HuH-7 (cell line): Measurements from ENCODE around the gene WASF3.
A peak's percentile ranks its signal among the peaks of the same experiment; 100 is the strongest.

Experiments used
- DNase-seq: peaks from one replicate; pipeline ENCODE4 v3.0.0; 2011; ENCODE audit warnings: low spot score

WASF3 gene

DNA sequence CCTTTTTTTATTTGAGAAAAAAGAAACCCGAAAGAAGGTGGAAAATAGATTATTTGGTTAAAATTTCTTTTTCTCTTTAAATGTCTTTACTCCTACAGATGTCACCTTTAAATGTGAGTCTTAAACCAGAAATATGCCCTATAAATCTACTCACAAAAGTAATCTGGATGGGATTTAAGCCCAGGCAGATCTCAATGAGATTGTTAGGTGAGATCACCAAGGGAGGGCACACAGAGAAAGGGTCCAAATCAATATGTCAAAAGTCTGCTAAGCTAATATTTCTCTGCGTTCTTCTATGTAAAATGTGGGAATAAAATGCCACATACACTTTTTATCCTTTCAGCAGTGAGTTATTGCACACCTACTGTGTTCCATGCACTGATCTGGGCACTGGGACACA lies 32.9 kb downstream of the WASF3 start:
- no peak for DNase-seq

DNA sequence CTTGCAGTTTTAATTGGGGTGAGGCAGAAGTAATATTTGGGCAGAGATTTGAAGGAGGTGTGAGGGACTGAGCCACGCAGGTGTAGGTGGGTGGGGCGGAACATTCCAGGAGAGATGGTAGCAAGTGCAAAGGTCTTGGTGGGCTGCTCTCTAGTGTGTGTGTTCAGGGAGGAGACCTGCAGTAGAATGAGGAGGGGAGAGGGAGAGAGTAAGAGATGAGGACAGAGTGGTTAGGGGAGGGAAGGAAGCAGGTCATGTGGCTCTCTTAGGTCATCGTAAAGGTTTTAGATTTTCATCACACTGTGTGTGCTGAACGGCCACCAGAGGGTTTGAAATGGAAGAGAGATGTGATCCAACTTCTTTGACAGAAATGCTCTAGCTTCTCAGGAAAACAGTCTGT lies 33.5 kb downstream of the WASF3 start:
- peak; percentile 15 for DNase-seq

DNA sequence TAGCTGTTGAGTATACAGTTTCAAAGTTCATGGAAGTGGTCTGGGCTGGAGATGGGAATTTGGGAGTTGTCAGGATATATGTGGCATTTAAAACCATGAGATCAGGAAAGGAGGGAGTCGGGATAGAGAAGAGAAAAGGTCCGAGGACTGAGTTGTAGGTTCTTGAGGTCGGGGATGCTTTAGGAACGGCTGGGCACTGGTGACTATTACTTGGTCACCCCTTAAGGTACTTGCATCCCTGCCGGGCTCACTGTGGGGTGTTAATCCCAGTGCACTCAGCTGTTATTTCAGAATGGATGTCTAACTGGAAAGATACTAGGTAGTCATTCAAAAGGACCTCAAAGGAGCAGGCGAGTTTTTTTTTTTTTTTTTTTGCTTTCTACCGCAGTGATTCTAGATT lies 34.2 kb downstream of the WASF3 start:
- no peak for DNase-seq

DNA sequence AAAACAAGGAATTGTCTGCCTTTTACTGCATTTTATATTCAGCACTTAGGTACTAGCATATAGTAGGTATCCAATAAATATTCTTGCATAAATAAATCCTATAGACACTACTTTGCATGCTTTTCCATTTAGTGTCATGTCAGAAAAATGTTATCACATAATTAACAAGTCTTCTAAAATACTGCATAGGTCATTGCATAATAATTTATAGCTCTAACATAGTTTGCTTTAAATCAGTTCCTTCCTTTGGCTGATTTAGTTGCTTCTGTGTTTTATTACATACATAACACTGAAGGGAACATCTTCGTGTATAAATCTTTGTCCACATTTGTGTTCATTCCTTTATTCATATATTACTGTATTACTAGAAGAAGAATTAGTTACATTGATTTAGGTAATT lies 36.2 kb downstream of the WASF3 start:
- no peak for DNase-seq

DNA sequence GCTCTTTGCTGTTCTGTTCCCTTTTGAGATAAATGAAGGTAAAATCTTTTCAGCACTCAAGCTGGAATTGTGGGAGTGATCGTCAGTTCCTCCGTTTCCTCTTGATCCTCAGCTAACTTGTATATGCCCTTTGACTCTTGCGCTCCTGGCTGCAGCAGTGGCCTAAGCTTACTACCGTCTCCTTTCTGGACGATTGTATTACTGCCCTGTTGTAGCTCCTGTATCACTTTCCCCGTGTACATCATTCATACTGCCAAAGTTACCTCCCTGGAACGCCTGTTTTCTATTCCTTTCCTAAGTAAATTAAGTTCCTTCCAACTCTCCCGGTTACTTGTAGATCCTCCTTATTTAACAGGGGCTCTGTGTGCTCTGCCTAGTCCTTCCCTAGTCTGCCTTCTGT lies 36.9 kb downstream of the WASF3 start:
- no peak for DNase-seq

DNA sequence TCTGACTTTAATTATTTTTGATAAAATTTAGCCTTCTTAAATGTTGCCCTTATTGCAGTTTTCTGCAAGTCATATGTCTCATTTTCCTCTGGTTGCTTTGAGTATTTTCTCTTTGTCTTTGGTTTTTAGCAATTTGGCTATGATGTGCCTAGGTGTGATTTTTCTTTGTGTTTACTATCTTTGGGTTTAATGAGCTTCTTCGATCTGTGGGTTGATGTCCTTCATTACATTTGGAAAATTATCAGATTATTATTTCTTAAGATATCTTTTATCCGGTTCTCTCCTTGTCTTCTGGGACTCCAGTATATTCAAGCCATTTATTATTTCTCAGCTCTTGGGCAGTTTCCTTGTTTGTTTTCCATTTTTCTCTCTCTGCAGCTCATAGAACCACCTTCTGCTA lies 39.0 kb downstream of the WASF3 start:
- DNase-seq: no peak

DNA sequence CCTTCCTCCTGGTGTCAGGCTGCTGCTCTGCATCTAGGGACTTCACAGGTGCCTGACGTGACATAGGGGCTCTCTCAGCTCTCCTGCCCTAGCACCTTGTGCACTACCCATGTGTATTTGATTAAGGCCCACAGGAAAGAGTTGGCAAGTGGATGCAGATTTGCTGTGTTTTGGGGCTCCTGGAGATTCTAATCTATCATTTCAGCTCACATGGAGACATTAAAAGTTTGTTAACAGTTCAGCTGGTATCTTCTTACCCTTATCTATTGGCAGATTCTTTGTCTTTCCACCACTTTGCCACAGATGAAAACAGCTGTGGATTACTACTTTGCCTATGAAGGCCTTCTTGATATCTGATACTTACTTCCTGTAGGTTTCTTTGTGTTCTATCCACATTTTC lies 41.9 kb downstream of the WASF3 start:
- DNase-seq: no peak

DNA sequence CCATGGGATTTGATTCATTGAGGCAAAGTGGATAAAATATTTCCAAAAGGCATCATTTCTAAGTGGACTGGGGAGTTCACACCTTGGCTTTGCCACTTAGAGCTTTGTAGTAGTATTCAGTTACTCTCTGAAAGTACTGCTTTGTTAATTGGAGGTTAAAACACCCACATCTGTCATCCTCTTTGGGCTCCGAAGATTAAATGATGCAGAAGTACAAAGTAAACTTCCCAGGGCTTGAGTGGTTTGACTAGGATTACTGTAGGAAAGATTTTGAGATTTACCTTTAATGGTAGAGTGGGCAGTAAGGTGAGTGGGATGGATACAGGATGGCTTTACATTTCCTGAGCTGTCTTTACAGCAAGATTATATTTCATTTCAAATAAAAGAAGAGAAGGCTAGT lies 42.4 kb downstream of the WASF3 start:
- DNase-seq: no peak

DNA sequence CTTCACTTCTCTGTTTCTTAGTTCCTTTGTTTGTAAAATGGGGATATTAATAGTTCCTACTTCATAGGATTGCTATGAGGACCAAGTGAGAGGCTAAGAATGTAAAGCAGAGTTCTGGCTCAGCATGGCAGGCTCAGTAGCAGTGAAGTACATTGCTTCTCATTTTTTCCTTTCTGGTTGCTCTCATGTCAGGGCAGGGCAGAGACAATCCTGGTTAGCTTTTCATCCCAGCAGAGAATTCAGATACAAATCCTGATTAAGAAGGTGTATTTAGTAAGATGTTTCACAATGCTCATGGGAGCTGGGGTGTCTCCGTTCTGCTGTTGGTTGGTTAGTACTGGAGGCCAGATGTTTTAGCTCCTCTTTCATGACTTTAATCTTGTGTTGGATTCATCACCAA lies 42.9 kb downstream of the WASF3 start:
- no peak for DNase-seq

DNA sequence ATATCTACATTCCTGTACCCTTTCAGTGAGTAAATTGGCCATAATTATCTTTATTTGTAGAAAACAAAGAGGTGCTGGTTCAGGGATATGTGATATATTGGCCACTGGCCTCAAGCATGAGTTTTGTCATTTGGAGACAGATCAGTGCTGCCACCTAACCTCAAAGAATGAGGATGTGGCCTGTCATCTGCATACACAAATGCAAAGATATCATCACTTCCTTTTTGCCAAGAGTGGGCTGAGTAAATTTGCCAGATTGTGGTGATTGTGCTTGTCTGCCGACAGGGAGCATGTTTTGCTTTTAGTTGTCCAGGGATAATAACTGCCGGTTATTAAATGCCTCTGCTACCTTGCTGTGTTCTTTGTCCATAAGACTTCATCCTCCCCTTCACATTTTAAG lies 44.2 kb downstream of the WASF3 start:
- no peak for DNase-seq

DNA sequence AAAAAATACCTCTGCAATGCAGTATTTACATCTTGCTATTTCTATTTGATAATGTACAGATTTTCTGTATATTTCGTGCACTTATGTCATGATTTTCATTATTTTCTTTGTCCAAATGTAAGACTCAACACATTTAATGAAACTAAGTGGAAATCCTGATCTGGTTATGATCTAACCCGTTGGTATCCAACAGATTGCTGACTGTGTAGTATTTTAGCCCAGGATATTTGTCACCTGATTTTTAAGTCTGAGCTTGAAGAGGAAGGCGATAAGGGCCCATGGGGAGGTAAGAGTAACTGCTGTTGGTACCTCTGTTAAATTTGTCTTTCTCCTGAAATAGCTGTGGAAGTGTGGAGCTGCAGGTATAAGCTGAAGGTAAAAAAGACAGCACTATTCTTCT lies 45.3 kb downstream of the WASF3 start:
- DNase-seq: no peak

DNA sequence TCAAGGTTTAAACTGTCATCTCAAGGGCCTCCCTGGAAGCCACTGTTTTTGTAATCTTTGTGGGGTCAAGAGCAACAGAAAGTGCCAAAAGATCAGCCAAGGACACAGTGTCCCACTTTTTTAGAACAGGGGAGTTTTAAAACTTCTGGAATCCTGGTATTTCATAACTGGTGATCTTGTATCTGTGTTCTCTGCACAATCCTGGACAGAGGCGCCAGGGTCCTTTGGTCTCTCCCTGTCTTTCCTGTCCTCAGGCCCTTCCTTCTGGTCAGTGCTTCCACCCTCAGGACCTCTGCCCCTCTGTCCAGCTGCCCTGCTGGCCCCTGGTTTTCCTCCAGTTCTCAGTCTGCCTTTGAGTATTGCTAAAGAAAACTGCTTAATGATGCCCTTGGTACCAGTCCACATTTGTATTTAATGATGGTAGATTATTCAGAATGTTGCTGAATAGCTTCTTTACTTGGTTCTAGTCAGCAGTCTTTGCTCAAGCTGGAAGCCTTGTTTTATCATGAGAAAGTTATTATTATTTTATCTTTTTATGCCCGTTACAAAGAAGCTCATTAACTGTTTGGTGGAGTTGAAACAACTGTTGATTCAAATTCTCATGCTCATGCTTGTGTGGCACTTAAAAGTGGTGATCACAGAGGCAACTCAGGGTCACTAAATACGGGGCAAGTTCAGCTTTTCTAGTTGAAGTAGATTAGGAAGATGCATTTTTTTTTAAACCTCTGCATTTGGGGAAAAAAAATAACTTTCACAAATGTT lies 47.5 kb downstream of the WASF3 start:
- DNase-seq: no peak

DNA sequence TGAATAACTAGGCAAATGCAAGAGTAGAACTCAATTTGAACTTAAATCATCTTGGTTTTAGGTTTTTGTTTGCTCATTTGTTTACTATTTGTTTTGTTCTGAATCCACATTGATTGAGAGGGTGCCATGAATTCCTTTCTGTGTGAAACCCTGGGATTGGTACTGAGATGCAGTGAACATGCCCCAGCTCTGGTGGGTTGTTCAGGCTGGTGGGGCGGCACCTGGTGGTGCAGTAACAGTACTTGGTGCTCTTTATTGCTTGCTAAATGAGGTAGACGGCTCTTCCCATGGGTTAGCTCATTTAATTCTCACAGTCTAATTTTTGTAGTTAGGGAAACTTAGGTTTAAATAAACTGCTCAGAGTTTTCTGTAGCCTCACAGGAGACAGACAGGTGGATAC lies 48.4 kb downstream of the WASF3 start:
- no peak for DNase-seq

DNA sequence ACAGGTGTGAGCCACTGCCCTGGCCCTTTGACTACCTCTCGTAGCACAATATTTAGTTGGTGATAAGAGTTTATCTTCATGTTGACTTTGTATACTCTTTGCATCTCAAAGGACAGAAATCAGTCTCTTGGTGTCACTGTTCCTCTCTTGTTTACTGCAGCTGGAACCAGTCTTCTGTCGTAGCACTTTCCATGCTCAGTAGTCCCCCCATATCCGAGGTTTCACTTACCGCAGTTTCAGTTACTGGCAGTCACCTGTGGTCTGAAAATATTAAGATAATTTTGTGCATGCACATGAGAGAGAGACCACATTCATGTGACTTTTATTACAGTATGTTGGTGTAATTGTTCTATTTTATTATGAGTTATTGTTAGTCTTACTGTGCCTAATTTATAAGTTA lies 49.1 kb downstream of the WASF3 start:
- DNase-seq: no peak

DNA sequence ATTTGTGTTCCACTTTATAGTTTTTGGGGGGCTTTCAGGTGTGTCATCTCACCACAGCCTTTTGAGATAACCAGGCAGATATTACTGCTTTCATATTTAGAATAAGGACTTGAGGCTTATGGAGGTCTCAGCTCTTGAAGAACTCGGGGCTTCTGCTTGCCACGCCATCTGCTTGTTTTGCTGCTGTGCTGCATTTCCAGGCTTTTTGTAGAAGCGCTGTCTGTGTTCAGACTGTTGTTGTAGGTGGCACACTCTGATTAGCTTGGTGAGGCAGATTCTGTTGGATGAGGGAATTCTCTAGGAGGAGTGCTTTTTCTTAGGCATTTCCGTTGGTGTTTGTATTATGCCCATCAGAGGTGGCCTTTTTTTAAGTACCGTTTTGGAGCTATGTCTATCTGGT lies 57.2 kb downstream of the WASF3 start:
- no peak for DNase-seq

DNA sequence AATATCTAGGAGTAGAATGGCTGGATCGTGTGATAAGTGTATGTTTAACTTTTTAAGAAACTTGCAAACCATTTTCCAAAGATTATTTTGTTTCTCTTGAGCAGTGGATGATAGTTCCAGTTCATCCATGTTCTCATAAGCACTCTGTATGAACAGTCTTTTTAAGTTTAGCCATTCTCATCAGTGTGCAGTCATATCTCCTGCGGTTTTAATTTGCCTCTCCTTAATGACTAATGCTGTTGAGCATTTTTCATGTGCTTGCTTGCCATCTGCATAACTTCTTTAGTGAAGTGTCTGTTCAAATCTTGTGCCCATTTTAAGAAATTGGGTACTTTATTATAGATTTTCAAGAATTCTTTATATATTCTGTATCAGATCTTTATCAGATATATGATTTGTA lies 58.6 kb downstream of the WASF3 start:
- DNase-seq: no peak

DNA sequence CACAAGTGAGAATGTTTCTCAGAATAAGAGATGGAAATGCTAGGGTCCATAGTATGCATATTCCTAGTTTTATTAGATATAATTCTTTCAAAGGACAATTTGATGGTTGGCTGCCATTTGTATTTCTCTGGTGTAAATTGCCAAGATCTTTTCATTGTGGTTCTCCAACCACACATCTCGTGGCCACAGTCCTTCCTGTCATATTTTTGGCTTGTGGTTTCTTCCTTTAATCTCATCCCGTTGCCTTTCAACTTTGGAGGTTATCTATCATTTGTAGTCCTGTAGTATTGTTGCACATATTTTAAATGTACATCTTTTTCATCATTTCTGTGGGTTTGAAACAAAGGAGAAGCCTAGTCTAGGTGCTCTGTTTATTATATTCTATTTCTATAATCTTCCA lies 61.2 kb downstream of the WASF3 start:
- no peak for DNase-seq

DNA sequence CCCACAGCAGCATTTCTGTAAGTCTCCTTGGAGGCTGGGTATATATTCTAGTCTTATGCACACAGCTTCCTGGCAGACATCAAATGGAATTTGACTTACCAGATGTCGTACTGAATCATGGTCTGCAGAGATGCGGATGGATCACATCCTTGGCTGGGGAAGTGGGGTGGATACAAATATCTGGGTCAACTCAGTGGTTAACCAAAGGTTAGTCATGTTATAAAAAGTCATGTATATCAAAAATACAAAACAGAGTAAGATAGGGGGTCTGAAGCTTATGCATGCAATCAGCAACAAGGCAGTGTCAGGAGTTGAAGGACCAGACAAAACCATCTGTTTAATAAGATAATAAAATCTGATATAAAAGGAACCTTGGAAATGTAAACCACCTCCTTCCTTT lies 61.9 kb downstream of the WASF3 start:
- no peak for DNase-seq

DNA sequence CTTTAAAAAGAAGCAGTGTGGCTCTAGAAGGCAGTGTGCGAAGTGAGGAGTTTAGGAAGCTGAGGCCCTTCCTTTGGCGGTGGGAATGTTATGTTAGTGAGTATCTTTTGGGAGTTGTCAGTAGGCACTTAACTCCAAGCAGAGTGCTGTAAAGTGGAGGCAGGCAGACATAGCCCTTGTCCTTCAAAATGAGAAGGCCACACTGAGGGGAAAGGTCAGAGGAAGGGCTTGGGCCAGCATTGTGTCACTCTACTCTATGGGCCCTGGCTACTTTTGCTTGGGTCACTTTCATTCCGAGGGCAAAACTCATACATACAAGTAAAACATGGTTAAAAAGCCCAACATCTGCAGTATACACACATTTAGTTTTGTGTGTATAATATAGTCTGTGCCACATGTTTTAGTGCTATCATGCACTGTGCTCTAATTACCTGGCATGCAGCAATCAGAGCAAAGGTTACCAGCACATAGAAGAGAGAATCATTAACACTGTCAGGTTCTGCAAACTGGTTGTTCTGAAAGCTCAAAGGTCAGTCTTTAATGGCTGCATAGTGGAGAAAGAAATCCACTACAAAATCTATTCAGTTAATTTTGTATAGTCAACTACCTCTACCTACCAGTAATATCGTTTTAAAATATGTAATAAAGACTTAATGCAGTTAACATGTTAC lies 64.4 kb downstream of the WASF3 start:
- DNase-seq: peak; percentile 17

DNA sequence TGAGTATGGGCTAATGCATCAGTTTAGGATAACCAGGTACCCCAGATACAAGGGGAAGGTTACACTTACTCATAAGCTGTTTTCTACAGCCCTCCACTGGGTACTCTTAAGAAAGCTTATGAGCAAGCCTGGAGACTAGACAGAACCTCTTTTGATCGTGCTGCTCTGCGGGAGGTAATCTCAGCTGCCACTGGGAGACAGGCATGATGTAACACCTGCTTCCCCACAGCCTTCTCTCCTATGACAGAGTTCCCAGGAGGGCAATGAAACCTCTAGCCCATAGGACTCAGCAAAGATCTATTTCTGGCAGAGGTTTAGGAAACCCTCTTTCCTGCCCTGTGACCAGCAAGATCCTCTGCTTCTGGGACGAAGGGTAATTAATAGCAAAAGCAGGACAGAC lies 65.6 kb downstream of the WASF3 start:
- DNase-seq: peak; percentile 23

DNA sequence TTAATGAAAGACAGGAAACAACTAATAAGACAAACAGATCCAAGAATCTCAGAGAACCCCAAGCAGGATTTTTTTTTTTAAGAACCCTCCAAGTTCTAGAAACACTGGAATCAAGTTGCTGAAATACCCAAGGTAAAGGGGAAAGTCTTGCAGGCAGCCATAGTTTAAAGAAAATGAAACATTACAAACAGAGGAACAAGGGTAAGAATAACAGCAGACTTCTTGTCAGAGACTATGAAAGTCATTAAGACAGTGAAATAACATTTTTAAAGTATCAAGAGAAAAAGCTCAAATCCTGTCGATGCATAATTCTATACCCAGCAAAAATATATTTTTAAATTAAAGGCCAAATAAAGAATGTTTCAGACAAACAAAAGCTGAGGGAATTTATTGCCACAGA lies 67.1 kb downstream of the WASF3 start:
- DNase-seq: no peak

DNA sequence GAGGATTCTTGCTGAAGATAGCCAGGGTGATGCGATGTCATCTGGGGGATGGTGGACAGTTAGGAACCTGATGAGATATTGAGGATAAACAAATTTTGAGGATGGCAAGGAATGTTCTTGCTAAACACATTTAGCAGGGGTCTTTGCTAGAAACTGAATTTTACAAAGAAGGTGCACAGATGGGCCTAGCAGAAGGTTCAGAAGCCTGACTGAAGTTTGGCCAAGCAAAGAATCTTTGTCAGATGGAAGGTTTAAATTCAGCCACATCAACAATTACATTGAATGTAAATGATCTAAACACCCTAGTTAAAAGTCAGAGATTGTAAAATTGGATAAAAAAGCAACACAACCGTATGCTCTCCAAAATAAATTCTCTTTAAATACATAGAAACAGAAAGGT lies 68.8 kb downstream of the WASF3 start:
- DNase-seq: no peak

DNA sequence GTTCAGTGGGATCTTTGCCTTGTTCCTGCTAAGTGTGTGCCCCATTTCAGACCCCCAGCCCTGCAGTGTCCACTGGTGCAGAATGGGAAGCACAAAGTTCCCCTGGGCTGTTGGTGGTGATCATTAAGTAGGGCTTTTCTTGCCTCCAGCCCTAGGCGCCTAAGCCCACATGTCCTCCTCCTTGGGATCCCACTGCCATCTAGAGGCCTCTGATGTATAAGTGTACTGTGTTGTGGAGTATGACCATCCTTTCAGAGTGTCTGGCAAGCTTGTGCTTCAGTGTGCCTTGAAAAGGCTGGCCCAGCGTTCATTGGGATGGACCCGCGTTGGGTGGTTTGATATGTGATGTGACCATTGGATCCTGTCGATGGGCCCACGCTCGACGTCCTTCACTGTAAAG lies 71.2 kb downstream of the WASF3 start:
- DNase-seq: peak; percentile 15

DNA sequence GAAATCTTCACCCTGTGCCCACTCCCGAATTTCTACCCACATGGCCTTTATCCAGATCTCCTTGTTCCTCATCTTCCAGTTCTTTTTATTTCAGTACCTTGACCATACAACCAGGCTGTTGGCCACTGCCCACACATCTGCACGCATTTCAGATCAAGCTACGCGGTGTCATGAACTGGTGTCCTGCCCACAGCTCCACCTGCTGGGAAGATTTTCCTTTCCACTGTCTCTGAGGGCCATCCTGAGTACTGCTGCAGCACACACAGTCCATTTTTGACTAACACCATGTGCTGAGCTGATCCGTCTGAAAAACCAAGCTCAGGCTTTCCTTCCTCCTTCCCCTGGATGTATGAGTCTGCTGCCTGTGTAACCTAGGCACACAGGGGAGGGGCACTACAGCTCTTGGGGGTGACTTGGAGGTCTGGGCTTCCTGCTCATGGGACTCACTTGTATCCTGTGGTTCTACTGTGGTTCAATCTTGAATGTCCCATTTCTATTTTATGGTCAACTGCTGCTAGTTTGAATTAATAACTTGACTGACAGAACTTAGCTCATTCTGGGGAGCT lies 71.9 kb downstream of the WASF3 start:
- DNase-seq: no peak
